Astrocyte (in vitro differentiated cells and primary cell): Measurements from ENCODE around the gene COL19A1. TPM values are rescaled to one million over a fixed set of nuclear protein-coding genes. Genes with fewer than 3 reads are reported as not detected.

Experiments used
- DNase-seq: peaks from one replicate; pipeline ENCODE4 v3.0.0-alpha.2; 2010; ENCODE audit warnings: low read depth
- FAIRE-seq: peaks from 2 replicates; lab custom pipeline; 2011; peaks lifted over from hg19 to GRCh38; lab: Jason Lieb, UNC
- H2AFZ ChIP-seq: 2 replicates; pipeline ENCODE4 v1.6.0; 2012; ENCODE audit warnings: low read depth, low read length, inconsistent platforms
- H3K27ac ChIP-seq: 2 replicates; pipeline ENCODE4 v1.5.1; 2011; ENCODE audit warnings: low read depth, low read length, inconsistent platforms
- H3K27me3 ChIP-seq: 2 replicates; pipeline ENCODE4 v1.6.0; 2011; ENCODE audit warnings: low read length, inconsistent platforms; ENCODE audit not compliant: insufficient read depth
- H3K36me3 ChIP-seq: 2 replicates; pipeline ENCODE4 v1.5.1; 2011; ENCODE audit warnings: low read length, inconsistent platforms; ENCODE audit not compliant: insufficient read depth
- H3K4me1 ChIP-seq: 2 replicates; pipeline ENCODE4 v1.5.1; 2011; ENCODE audit warnings: low read length, inconsistent platforms; ENCODE audit not compliant: insufficient read depth
- H3K4me2 ChIP-seq: 2 replicates; pipeline ENCODE4 v1.6.0; 2012; ENCODE audit warnings: low read length, inconsistent platforms
- H3K4me3 ChIP-seq: 2 replicates; pipeline ENCODE4 v1.5.1; 2011; ENCODE audit warnings: low read depth, mild to moderate bottlenecking, low read length, inconsistent platforms; ENCODE audit not compliant: insufficient read depth
- H3K79me2 ChIP-seq: 2 replicates; pipeline ENCODE4 v1.6.0; 2012; ENCODE audit warnings: mild to moderate bottlenecking, low read length, inconsistent platforms; ENCODE audit not compliant: insufficient read depth
- H3K9ac ChIP-seq: 2 replicates; pipeline ENCODE4 v1.6.0; 2012; ENCODE audit warnings: mild to moderate bottlenecking, low read length, inconsistent platforms
- H3K9me3 ChIP-seq: 2 replicates; pipeline ENCODE4 v1.5.1; 2012; ENCODE audit warnings: low read depth, mild to moderate bottlenecking, low read length, inconsistent platforms; ENCODE audit not compliant: insufficient read depth
- H4K20me1 ChIP-seq: 2 replicates; pipeline ENCODE4 v1.6.0; 2012; ENCODE audit warnings: low read length, inconsistent platforms; ENCODE audit not compliant: insufficient read depth
- H3K27ac Mint-ChIP-seq: one replicate; pipeline ENCODE4 v1.8.0; 2021; ENCODE audit warnings: mild to moderate bottlenecking, mixed read lengths; ENCODE audit not compliant: unreplicated experiment
- H3K27me3 Mint-ChIP-seq: one replicate; pipeline ENCODE4 v1.8.0; 2021; ENCODE audit warnings: low read depth, mixed read lengths; ENCODE audit not compliant: unreplicated experiment
- H3K36me3 Mint-ChIP-seq: one replicate; pipeline ENCODE4 v1.8.0; 2021; ENCODE audit warnings: low read depth, mixed read lengths; ENCODE audit not compliant: unreplicated experiment
- H3K4me1 Mint-ChIP-seq: one replicate; pipeline ENCODE4 v1.8.0; 2021; ENCODE audit warnings: low read depth, mixed read lengths; ENCODE audit not compliant: unreplicated experiment
- H3K4me3 Mint-ChIP-seq: one replicate; pipeline ENCODE4 v1.8.0; 2021; ENCODE audit warnings: mild to moderate bottlenecking, moderate library complexity, mixed read lengths; ENCODE audit not compliant: unreplicated experiment
- H3K9me3 Mint-ChIP-seq: one replicate; pipeline ENCODE4 v1.8.0; 2021; ENCODE audit warnings: mild to moderate bottlenecking, mixed read lengths; ENCODE audit not compliant: unreplicated experiment
- CTCF ChIP-seq: IDR thresholded peaks from 2 replicates; pipeline ENCODE4 v1.5.1; 2011; ENCODE audit warnings: low read depth, mild to moderate bottlenecking, inconsistent platforms, low read length, moderate library complexity; ENCODE audit not compliant: insufficient read depth
- EZH2 ChIP-seq: IDR thresholded peaks from 2 replicates; pipeline ENCODE4 v1.6.1; 2012; ENCODE audit warnings: mild to moderate bottlenecking, low read length, inconsistent platforms; ENCODE audit not compliant: insufficient read depth
- total RNA-seq: library from RNA; stranded (reverse); gene quantifications from 2 replicates; pipeline ENCODE4 v1.2.1, GENCODE V29; 2021

The COL19A1 gene
- total RNA-seq, 1 donor from 2014 or later: 0.18 TPM

- Histone ChIP-seq H3K9me3 (no peaks in the 10 kb centered on the region), H3K4me2 (no peak overlapping the region), H3K36me3 (no peaks in the 10 kb centered on the region), H3K27ac (no peak overlapping the region), H3K4me1 (no peaks in the 10 kb centered on the region), H3K79me2 (no peaks in the 10 kb centered on the region), H3K4me3 (no peak overlapping the region), H4K20me1 (no peaks in the 10 kb centered on the region), H3K27me3 (no peaks in the 10 kb centered on the region), H3K9ac (no peak overlapping the region), H2AFZ (no peak overlapping the region)
- no peak overlapping the region for H3K4me3 Mint-ChIP-seq
- DNase-seq (no peak), FAIRE-seq (no peak)
- H3K4me1 Mint-ChIP-seq: no peaks in the 10 kb centered on the region
- H3K9me3 Mint-ChIP-seq: no peaks in the 10 kb centered on the region
- no peak for TF ChIP-seq CTCF
- no peak for TF ChIP-seq EZH2
- no peak overlapping the region for H3K27ac Mint-ChIP-seq
- no peaks in the 10 kb centered on the region for H3K36me3 Mint-ChIP-seq
- H3K27me3 Mint-ChIP-seq: no peaks in the 10 kb centered on the region
Observed at GRCh38 chr6:69841862-69842261, 24.5 kb upstream of the COL19A1 start.

- no peaks in the 10 kb centered on the region for H3K79me2 ChIP-seq
- no peaks in the 10 kb centered on the region for H3K36me3 ChIP-seq
- no peak for DNase-seq
- H3K4me3 ChIP-seq: no peak overlapping the region
- no peaks in the 10 kb centered on the region for H3K4me1 ChIP-seq
- Mint-ChIP-seq H3K27me3 (no peaks in the 10 kb centered on the region), H3K9me3 (no peaks in the 10 kb centered on the region), H3K4me1 (no peaks in the 10 kb centered on the region), H3K4me3 (no peak overlapping the region), H3K27ac (no peak overlapping the region), H3K36me3 (no peaks in the 10 kb centered on the region)
- no peak for TF ChIP-seq EZH2
- no peak for TF ChIP-seq CTCF
- no peak for FAIRE-seq
- H2AFZ ChIP-seq: no peak overlapping the region
- H3K9me3 ChIP-seq: no peaks in the 10 kb centered on the region
- no peaks in the 10 kb centered on the region for H4K20me1 ChIP-seq
- H3K27ac ChIP-seq: no peak overlapping the region
- no peak overlapping the region for H3K9ac ChIP-seq
- no peak overlapping the region for H3K4me2 ChIP-seq
- no peaks in the 10 kb centered on the region for H3K27me3 ChIP-seq
Observed at GRCh38 chr6:69843189-69843588, 23.2 kb upstream of the COL19A1 start.

- no peaks in the 10 kb centered on the region for H3K9me3 ChIP-seq
- no peaks in the 10 kb centered on the region for H3K9me3 Mint-ChIP-seq
- H3K79me2 ChIP-seq: no peaks in the 10 kb centered on the region
- no peak overlapping the region for H3K4me2 ChIP-seq
- H3K36me3 ChIP-seq: no peaks in the 10 kb centered on the region
- no peak overlapping the region for H3K27ac ChIP-seq
- TF ChIP-seq EZH2 (no peak), CTCF (no peak)
- no peak overlapping the region for H2AFZ ChIP-seq
- no peak for FAIRE-seq
- H4K20me1 ChIP-seq: no peaks in the 10 kb centered on the region
- H3K36me3 Mint-ChIP-seq: no peaks in the 10 kb centered on the region
- no peaks in the 10 kb centered on the region for H3K27me3 ChIP-seq
- H3K4me3 Mint-ChIP-seq: no peak overlapping the region
- no peak overlapping the region for H3K27ac Mint-ChIP-seq
- no peaks in the 10 kb centered on the region for H3K4me1 ChIP-seq
- H3K27me3 Mint-ChIP-seq: no peaks in the 10 kb centered on the region
- no peak for DNase-seq
- H3K4me1 Mint-ChIP-seq: no peaks in the 10 kb centered on the region
- H3K9ac ChIP-seq: no peak overlapping the region
- no peak overlapping the region for H3K4me3 ChIP-seq
Observed at GRCh38 chr6:69846312-69846711, 20.0 kb upstream of the COL19A1 start.
